ENCODE measurements around the gene RECQL5.

DNA sequence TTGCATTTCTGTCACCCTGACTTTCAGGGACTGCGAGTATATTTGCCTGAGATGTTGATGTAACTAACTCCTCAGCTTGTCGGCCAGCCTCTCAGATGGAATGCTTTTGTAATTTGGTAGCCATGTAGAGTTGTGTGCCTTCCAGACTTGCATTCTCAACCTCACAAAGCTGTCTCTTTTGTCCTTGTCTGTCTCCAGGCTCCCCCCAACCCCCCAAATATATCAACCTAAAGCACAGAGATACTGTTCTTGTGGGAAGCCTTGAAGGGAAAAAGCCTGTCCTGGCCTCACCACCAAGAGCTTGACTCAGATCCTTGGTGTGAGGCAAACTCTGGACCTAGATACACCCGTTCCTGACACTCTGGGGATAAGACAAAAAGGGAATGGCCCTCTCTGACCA is 18.5 kb upstream of the RECQL5 start:
- TF ChIP-seq POLR2A (IDR thresholded peaks at IDR 0.05; ENCODE audit: low read length) (no peak), GATA1 (IDR thresholded peaks at IDR 0.05; ENCODE audit: low read depth, low read length) (no peak)
